SK-N-MC (cell line): ENCODE measurements around the gene ESCO1.

Experiments
- EZH2 ChIP-seq: fragments of 200-600 bp; sonication (generic); IDR thresholded peaks from one replicate; pipeline ENCODE4 v1.6.1; 2017; ENCODE audit warnings: antibody characterized with exemption
- FOXP2 ChIP-seq: optimal IDR thresholded peaks from 2 replicates; pipeline ENCODE3; 2011; ENCODE audit warnings: mild to moderate bottlenecking, moderate library complexity; ENCODE audit not compliant: insufficient read depth; ENCODE audit errors: extremely low read length, control extremely low read depth
- POLR2AphosphoS5 ChIP-seq: IDR thresholded peaks from 2 replicates; pipeline ENCODE4 v1.6.1; 2012; ENCODE audit warnings: mild to moderate bottlenecking, low read depth, low read length, borderline replicate concordance

GRCh38 chr18:21559195-21559594 lies 41.3 kb downstream of the ESCO1 start:
- TF ChIP-seq EZH2 (no peak), FOXP2 (no peak), POLR2AphosphoS5 (no peak)
